Esophagus muscularis mucosa (tissue), 3 donors: ENCODE results near the gene ATP1A4.

Source experiments
- POLR2A ChIP-seq: fragments of 450-650 bp; IDR thresholded peaks from one replicate; pipeline ENCODE4 v1.6.1; 2017; ENCODE audit warnings: antibody characterized with exemption, moderate library complexity, mild to moderate bottlenecking, low read depth
- POLR2AphosphoS5 ChIP-seq, 2 donors: sonication (generic); formaldehyde crosslinking; IDR thresholded peaks; one replicate each; pipeline ENCODE4 v1.6.1; 2017; ENCODE audit warnings: antibody characterized with exemption in 2 of 2
- TF ChIP-seq, protein P1 (sequence below), 3 experiments: fragments of 200-600 bp in 2 of 3; fragments of 450-650 bp in 1 of 3; sonication (generic) in 2 of 3; IDR thresholded peaks; one replicate each; pipeline ENCODE4 v1.5.1; 2017 to 2019; ENCODE audit warnings: antibody characterized with exemption in 3 of 3, mild to moderate bottlenecking in 2 of 3, moderate library complexity in 1 of 3

DNA sequence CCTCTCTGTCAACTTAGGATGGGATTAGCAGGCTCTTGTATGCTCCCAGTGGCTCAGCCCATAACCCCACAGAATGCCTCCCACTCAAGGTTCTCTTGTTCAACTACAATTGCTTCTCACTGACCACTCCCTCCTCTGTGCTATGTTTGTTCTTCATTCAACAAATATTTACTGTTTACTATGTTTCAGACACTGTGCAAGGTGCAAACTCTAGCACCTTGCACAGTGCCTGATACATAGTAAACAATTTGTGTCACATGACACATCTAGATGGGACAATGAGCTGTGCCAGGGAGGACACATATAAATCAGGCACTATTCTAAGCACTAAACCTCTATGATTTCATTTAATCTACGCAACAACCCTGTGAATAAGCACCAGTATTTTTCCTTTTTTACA lies 20.5 kb upstream of the ATP1A4 start:
- TF ChIP-seq, protein P1, sequence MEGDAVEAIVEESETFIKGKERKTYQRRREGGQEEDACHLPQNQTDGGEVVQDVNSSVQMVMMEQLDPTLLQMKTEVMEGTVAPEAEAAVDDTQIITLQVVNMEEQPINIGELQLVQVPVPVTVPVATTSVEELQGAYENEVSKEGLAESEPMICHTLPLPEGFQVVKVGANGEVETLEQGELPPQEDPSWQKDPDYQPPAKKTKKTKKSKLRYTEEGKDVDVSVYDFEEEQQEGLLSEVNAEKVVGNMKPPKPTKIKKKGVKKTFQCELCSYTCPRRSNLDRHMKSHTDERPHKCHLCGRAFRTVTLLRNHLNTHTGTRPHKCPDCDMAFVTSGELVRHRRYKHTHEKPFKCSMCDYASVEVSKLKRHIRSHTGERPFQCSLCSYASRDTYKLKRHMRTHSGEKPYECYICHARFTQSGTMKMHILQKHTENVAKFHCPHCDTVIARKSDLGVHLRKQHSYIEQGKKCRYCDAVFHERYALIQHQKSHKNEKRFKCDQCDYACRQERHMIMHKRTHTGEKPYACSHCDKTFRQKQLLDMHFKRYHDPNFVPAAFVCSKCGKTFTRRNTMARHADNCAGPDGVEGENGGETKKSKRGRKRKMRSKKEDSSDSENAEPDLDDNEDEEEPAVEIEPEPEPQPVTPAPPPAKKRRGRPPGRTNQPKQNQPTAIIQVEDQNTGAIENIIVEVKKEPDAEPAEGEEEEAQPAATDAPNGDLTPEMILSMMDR (IDR thresholded peaks at IDR 0.05): no peak
- TF ChIP-seq POLR2AphosphoS5 (IDR thresholded peaks at IDR 0.05): no peak
- no peak for TF ChIP-seq POLR2A
